Measurements from ENCODE around the gene RAD51B. TPM values are rescaled to one million over a fixed set of nuclear protein-coding genes. Genes with fewer than 3 reads are reported as not detected.

The RAD51B gene
- total and polyA plus RNA-seq, 2 of the 13 experiments (the other 11 are each of a cell fraction or from before 2014, with no cell fraction given): 7.0 to 9.5 TPM

DNA sequence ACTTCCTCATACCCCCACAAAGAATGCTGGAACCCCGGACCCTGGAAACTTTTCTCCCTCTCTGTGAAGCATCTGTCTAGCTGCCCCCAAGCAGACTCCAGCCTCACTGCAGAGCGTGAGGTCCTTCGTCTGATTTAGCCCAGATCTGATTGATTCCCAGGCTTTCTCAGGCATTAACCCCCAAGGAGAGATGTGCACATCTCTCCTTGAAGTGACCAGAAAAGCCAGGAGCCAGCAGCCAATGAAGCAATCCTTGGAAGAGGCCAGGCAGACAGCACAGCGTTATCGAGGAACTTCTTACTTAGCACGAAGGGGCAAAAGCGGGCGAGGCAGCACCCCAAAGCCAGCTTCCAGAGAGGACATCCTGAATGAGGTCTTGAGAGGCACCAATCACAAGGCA lies 872.6 kb downstream of the RAD51B start:
- Histone ChIP-seq H3K4me2 (ENCODE audit: low read depth, low read length) (no peak overlapping the region), H3K4me3 (replicated peaks in 1 of 3; ENCODE audit: insufficient read depth in 1 of 3, low read depth in 2 of 3, low read length in 3 of 3) (no peak overlapping the region), H4K20me1 (ENCODE audit: insufficient read depth, low read length) (no peaks in the 10 kb centered on the region), H3K36me3 (replicated peaks in 1 of 2; ENCODE audit: control insufficient read depth in 1 of 2, insufficient read depth in 2 of 2, low read length in 2 of 2) (no peaks in the 10 kb centered on the region), H3K27ac (ENCODE audit: extremely low read length, insufficient read depth, low read length) (no peak overlapping the region), H3K79me2 (ENCODE audit: insufficient read depth, low read length) (no peaks in the 10 kb centered on the region), H3K27me3 (ENCODE audit: control insufficient read depth in 1 of 2, insufficient read depth in 2 of 2, low read length in 2 of 2) (peaks cover 0 to 49% of the 10 kb centered on the region in 2 experiments; a peak in 4 of 5 replicates), H3K4me1 (ENCODE audit: insufficient read depth, low read length) (peaks cover 23% of the 10 kb centered on the region; the same call in 1 of the 2 replicates), H3K9me3 (ENCODE audit: low read length) (no peaks in the 10 kb centered on the region), H2AFZ (ENCODE audit: low read length) (no peak overlapping the region), H3K9ac (ENCODE audit: insufficient read depth, low read depth, low read length) (no peak overlapping the region)
- no peak for TF ChIP-seq ZNF644 (CRISPR knock-in tag; IDR thresholded peaks at IDR 0.05; ENCODE audit: low read depth)
- no peak for TF ChIP-seq SUZ12 (IDR thresholded peaks at IDR 0.05; ENCODE audit: low read depth, low read length)
- TF ChIP-seq ZNF20 (CRISPR knock-in tag; IDR thresholded peaks at IDR 0.05): no peak
- no peak for TF ChIP-seq ZNF616 (CRISPR knock-in tag; IDR thresholded peaks at IDR 0.05; ENCODE audit: low read depth)
- TF ChIP-seq ZNF891 (CRISPR knock-in tag; IDR thresholded peaks at IDR 0.05): no peak
- TF ChIP-seq, protein P1, sequence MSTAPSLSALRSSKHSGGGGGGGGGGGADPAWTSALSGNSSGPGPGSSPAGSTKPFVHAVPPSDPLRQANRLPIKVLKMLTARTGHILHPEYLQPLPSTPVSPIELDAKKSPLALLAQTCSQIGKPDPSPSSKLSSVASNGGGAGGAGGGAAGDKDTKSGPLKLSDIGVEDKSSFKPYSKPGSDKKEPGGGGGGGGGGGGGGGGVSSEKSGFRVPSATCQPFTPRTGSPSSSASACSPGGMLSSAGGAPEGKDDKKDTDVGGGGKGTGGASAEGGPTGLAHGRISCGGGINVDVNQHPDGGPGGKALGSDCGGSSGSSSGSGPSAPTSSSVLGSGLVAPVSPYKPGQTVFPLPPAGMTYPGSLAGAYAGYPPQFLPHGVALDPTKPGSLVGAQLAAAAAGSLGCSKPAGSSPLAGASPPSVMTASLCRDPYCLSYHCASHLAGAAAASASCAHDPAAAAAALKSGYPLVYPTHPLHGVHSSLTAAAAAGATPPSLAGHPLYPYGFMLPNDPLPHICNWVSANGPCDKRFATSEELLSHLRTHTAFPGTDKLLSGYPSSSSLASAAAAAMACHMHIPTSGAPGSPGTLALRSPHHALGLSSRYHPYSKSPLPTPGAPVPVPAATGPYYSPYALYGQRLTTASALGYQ (CRISPR knock-in tag; IDR thresholded peaks at IDR 0.05): no peak
- TF ChIP-seq PAF1 (CRISPR knock-in tag; IDR thresholded peaks at IDR 0.05): no peak
- no peak for TF ChIP-seq HOXA3 (CRISPR knock-in tag; IDR thresholded peaks at IDR 0.05)
- TF ChIP-seq, protein P2, sequence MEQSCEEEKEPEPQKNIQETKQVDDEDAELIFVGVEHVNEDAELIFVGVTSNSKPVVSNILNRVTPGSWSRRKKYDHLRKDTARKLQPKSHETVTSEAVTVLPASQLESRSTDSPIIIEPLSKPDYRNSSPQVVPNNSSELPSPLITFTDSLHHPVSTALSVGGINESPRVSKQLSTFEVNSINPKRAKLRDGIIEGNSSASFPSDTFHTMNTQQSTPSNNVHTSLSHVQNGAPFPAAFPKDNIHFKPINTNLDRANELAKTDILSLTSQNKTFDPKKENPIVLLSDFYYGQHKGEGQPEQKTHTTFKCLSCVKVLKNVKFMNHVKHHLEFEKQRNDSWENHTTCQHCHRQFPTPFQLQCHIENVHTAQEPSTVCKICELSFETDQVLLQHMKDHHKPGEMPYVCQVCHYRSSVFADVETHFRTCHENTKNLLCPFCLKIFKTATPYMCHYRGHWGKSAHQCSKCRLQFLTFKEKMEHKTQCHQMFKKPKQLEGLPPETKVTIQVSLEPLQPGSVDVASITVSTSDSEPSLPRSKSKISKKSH (CRISPR knock-in tag; IDR thresholded peaks at IDR 0.05; ENCODE audit: borderline replicate concordance): no peak
- TF ChIP-seq, protein P3, sequence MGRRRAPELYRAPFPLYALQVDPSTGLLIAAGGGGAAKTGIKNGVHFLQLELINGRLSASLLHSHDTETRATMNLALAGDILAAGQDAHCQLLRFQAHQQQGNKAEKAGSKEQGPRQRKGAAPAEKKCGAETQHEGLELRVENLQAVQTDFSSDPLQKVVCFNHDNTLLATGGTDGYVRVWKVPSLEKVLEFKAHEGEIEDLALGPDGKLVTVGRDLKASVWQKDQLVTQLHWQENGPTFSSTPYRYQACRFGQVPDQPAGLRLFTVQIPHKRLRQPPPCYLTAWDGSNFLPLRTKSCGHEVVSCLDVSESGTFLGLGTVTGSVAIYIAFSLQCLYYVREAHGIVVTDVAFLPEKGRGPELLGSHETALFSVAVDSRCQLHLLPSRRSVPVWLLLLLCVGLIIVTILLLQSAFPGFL (CRISPR knock-in tag; IDR thresholded peaks at IDR 0.05): no peak
- TF ChIP-seq SALL1 (CRISPR knock-in tag; IDR thresholded peaks at IDR 0.05): no peak
- 78% methylated on average over 8 of the region's 8 CpGs for WGBS (ENCODE audit: low lambda C conversion rate)
- BruUV-seq (replicated peaks): no TSS peak
- FAIRE-seq (no peak), ATAC-seq (no peak), DNase-seq (ENCODE audit: low spot score) (no peak)
- intact Hi-C loops (cut with micrococcal nuclease; ENCODE audit: unreplicated experiment) (no loop called here), in situ Hi-C loops (cut with HindIII; ENCODE audit: extremely low pct_ligation_motif_present, low pct_unique_long_range_greater_than_20kb) (no loop called here)
- CTCF ChIA-PET (ENCODE audit: low intra/inter-chr PET ratio, low total read pairs): no interaction called here
- POLR2A ChIA-PET: no interaction called here

Measured in HepG2 (cell line).